GM19239 (cell line): ENCODE measurements around the gene SNAI3.

Source experiments
- DNase-seq: peaks from one replicate; pipeline ENCODE4 v3.0.0; 2011; ENCODE audit warnings: low spot score; ENCODE audit not compliant: insufficient read length
- FAIRE-seq: peaks from 2 replicates; lab custom pipeline; 2011; peaks lifted over from hg19 to GRCh38; lab: Jason Lieb, UNC

Gene SNAI3

GRCh38 chr16:88686439-88687253 is at the start of gene SNAI3:
Gene SNAI3, minus strand, starts transcription at chr16:88686507. Its CDS starts 101 bp downstream, at chr16:88686406.
- FAIRE-seq: peak; percentile 77
- peak; percentile 95 for DNase-seq

GRCh38 chr16:88736088-88736487 is 49.8 kb upstream of the SNAI3 start:
- FAIRE-seq: no peak
- no peak for DNase-seq

- FAIRE-seq (no peak), DNase-seq (no peak)
Observed at GRCh38 chr16:88735616-88736015, 49.3 kb upstream of the SNAI3 start.

- FAIRE-seq: no peak
- no peak for DNase-seq
Observed at GRCh38 chr16:88735121-88735520, 48.8 kb upstream of the SNAI3 start.

GRCh38 chr16:88734361-88734728 is 48.0 kb upstream of the SNAI3 start:
- no peak for FAIRE-seq
- DNase-seq: no peak

- FAIRE-seq (no peak), DNase-seq (no peak)
Observed at GRCh38 chr16:88733630-88734360, 47.5 kb upstream of the SNAI3 start.

- FAIRE-seq (no peak), DNase-seq (no peak)
Observed at GRCh38 chr16:88732961-88733294, 46.6 kb upstream of the SNAI3 start.

- DNase-seq (no peak), FAIRE-seq (no peak)
Observed at GRCh38 chr16:88732172-88732960, 46.1 kb upstream of the SNAI3 start.

- DNase-seq (no peak), FAIRE-seq (no peak)
Observed at GRCh38 chr16:88731699-88732098, 45.4 kb upstream of the SNAI3 start.

- DNase-seq (no peak), FAIRE-seq (no peak)
Observed at GRCh38 chr16:88730632-88731607, 44.6 kb upstream of the SNAI3 start.

GRCh38 chr16:88727871-88728270 is 41.6 kb upstream of the SNAI3 start:
- FAIRE-seq: no peak
- DNase-seq: no peak

GRCh38 chr16:88726981-88727380 is 40.7 kb upstream of the SNAI3 start:
- FAIRE-seq (no peak), DNase-seq (no peak)

GRCh38 chr16:88726408-88726749 is 40.1 kb upstream of the SNAI3 start:
- no peak for DNase-seq
- FAIRE-seq: no peak

- FAIRE-seq: no peak
- DNase-seq: no peak
Observed at GRCh38 chr16:88725609-88726407, 39.5 kb upstream of the SNAI3 start.

- FAIRE-seq: no peak
Observed at GRCh38 chr16:88724855-88725555, 38.7 kb upstream of the SNAI3 start.

GRCh38 chr16:88723911-88724310 is 37.6 kb upstream of the SNAI3 start:
- FAIRE-seq (no peak), DNase-seq (no peak)

More at GRCh38 chr16:88724855-88725555, 38.7 kb upstream of the SNAI3 start:
- DNase-seq: no peak

GRCh38 chr16:88723507-88723887 is 37.2 kb upstream of the SNAI3 start:
- no peak for FAIRE-seq
- DNase-seq: no peak

GRCh38 chr16:88722784-88723506 is 36.6 kb upstream of the SNAI3 start:
- DNase-seq (no peak), FAIRE-seq (no peak)
